ENCODE data around the gene PIK3R1.

DNA sequence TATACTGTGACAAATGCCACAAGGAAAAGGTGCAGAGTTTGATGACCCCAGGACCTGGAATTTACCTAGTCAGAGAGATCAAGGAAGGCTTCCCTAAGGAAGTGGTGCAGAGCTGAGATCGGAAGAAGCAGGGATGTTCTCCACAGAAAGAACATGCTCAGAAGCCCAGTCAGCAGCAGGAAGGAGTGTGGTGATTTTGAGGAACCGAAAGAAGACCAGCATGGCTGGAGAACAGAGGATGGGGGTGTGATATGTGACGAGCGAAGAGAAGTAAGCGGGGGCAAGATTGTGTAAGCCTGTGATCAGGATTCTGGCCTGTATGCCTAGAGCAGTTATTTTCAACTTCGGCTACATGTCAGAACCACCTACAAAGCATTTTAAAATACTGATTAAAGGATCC lies 18.7 kb upstream of the PIK3R1 start:
- TF ChIP-seq, protein P1, sequence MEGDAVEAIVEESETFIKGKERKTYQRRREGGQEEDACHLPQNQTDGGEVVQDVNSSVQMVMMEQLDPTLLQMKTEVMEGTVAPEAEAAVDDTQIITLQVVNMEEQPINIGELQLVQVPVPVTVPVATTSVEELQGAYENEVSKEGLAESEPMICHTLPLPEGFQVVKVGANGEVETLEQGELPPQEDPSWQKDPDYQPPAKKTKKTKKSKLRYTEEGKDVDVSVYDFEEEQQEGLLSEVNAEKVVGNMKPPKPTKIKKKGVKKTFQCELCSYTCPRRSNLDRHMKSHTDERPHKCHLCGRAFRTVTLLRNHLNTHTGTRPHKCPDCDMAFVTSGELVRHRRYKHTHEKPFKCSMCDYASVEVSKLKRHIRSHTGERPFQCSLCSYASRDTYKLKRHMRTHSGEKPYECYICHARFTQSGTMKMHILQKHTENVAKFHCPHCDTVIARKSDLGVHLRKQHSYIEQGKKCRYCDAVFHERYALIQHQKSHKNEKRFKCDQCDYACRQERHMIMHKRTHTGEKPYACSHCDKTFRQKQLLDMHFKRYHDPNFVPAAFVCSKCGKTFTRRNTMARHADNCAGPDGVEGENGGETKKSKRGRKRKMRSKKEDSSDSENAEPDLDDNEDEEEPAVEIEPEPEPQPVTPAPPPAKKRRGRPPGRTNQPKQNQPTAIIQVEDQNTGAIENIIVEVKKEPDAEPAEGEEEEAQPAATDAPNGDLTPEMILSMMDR (IDR thresholded peaks at IDR 0.05 in 8 of 11, conservative IDR thresholded peaks at IDR 0.05 in 3 of 11): no peak
- peak in 1 of 3 donors; percentile 68 for TF ChIP-seq POLR2AphosphoS5 (IDR thresholded peaks at IDR 0.05)
- no peak for TF ChIP-seq POLR2A (IDR thresholded peaks at IDR 0.05)
